HTR-8/SVneo (cell line): ENCODE results near the gene MAP2K7.
"Not testable (repeated sequence)": the region's sequence is repeated elsewhere in the genome, so short reads cannot be mapped to it uniquely, and the experiment has no call there.

Source experiments
- DNase-seq: peaks from one replicate; pipeline ENCODE4 v3.0.0; 2011; ENCODE audit warnings: low spot score, mixed read lengths; ENCODE audit not compliant: insufficient read length
- FAIRE-seq: peaks from 2 replicates; lab custom pipeline; 2011; peaks lifted over from hg19 to GRCh38; lab: Jason Lieb, UNC

The MAP2K7 gene

DNA sequence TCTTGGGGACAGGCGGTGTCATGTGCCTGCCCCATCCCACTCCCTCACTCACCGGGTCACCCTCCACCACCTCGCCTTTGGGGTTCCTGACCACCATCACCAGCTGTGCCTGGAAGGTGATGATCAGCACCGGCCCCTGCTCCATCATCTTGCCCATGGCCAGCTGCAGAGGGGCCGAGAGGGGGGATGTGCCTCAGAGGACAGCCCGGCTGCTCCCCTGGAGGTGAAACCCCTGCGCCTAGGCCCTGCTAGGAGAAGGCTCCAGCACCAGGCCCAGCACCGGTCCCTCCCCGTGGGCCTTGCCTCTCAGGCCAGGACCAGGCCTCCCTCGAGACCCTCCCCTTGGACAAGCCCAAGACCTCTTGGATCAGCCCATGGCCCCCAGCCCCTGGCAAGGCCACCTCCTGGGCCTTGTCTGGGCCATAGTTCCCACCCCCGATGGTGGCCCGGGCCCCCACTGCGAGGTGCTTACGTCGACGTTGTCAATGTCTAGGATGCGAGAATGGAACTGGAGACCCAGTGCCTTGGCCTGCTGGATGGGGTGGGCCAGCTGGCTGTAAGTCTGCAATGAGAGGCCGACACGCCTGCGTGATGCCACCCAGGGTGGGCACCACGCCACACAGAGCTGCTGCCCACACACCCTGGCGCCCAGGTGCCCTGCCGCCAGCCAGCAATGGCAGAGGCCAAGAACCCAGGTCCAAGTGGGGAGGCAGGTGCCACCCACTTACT, 24.1 kb downstream of the MAP2K7 start:
- FAIRE-seq (no peak), DNase-seq (no peak)

DNA sequence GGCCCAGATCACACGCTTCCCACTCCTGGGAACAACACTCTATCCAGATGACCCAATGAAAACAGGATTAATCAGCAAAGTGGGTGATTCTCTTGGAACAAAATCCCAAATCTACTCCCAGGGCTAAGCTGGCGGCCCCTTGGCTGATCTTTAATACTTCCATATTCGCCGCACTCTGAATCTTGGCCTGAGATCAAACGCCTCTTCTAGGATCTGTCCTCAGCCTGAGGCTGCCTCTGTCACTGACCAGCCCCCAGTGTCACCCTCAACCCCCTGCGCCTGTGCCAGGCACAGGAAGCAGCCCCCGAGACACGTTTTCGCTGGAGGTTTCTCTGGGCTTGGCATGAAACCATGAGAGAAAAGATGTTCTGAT, 24.6 kb downstream of the MAP2K7 start:
- FAIRE-seq (no peak), DNase-seq (no peak)

DNA sequence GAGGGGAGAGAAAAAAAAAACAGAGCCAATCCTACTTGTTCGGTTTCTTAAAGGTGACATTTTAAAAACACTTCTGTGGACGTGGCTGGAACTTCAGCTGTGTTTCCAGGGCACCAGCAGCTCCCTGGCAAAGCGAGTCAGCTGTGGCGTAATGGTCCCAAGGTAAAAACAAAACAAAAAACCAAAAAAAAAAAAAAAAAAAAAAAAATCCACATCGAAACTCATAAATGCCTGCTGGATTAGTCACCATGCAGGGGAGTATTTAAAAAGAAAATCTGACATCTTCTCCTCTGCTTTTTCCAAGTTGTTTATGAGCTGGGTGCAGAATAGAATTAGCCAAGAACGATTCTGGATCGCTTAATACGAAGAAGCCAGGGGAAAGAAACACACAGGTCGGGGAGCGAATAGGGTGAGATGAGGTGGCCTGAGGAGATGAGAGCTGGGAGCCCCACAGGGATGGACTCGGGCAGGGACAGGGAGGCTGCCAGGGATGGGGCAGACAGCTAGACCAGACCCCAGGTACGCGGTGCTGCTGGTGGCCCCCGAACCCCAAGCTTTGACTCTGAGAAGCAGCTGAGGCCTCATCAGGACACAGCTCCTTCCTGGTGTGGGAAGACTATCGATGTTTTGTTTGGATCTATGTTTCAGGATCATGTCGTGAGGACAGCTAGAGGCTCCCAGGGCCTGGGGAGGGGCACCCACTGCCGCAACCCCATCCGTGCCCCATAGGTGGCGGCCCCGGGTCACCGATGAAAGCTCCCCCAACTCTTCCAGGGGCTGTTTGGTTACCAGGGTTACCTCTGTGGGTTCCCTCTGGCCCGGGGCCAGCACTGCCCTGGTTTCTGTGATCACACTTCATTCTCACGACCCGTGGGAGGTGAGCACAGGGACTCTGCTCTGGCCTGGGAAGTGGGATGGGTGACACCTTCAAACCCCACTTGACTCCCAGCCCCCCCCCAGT, 25.3 kb downstream of the MAP2K7 start:
- DNase-seq (peak; percentile 71), FAIRE-seq (no peak)

DNA sequence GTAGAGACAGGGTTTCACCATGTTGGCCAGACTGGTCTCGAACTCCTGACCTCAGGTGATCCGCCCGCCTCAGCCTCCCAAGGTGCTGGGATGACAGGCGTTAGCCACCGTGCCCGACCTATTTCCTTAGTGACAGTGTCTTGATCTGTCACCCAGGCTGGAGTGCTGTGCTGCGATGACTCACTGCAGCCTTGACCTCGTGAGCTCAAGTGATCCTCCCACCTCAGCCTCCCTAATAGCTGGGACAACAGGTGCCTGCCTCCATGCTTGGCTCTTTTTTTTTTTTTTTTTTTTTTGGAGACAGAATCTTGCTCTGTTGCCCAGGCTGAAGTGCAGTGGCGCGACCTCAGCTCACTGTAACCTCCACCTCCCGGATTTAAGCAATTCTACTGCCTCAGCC, 26.4 kb downstream of the MAP2K7 start:
- not testable (repeated sequence) for FAIRE-seq

DNA sequence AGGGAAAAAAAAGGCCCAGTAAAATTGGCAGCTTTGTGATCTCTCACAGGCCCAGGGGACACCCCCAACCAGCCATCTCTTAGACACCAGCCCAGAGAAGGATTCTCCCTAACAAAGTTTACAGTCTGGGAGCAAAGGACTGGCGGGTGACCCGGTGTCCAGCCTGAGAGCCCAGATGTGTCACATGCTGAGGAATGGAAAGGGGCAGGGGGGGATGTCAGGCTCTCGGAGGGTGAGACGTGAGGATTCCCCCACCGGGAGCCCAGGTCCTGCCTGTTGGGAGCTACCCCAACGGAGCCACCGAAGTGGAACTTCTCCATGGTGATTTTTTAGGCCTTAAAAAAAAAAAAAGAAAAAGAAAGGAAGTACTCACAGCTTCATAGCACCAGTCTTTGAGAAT, 27.1 kb downstream of the MAP2K7 start:
- no peak for FAIRE-seq
- DNase-seq, result no peak

More for the DNA sequence above, 26.4 kb downstream of the MAP2K7 start:
- DNase-seq, result not testable (repeated sequence)

DNA sequence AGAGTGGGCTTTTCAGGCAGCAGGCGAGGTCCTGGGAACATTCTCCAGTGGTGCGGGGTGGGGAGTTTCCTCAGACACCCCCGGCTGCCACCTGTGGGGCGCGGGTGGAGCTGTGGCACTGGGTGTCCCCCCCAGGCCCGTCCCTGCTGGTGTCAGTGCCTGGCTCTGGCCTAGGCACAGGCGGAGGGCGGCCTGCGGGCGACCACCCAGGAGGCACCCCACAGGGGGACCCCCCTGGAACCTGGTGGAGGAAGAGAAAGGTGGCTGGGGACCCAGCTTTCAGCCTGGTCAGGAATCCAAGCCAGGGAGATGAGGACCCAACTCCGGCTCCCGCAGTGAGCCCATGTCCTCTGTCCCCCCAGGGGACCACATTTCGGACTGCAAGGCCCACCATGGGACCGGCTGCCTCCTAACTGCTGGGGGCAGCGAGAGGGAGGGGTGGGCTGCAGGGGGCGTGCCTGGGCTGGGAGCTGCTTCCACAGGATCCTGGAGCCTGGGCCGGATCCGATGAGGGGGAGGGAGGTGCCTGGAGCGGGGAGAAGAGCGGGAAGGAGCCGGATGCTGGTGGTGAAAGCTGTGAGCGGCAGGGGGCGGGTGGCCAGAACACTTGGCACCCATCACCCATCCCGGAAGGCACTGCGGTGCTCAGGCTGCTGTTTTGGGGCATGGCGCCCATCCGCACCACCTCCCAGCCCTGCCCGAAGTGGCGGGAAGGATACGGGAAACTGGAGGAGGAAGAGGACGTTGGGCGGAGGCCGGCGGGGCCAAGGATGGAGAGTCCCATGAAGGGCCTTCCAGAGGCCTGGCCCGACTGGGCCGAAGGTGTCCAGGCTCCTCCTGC, 27.8 kb downstream of the MAP2K7 start:
- FAIRE-seq, result no peak
- DNase-seq, result no peak

DNA sequence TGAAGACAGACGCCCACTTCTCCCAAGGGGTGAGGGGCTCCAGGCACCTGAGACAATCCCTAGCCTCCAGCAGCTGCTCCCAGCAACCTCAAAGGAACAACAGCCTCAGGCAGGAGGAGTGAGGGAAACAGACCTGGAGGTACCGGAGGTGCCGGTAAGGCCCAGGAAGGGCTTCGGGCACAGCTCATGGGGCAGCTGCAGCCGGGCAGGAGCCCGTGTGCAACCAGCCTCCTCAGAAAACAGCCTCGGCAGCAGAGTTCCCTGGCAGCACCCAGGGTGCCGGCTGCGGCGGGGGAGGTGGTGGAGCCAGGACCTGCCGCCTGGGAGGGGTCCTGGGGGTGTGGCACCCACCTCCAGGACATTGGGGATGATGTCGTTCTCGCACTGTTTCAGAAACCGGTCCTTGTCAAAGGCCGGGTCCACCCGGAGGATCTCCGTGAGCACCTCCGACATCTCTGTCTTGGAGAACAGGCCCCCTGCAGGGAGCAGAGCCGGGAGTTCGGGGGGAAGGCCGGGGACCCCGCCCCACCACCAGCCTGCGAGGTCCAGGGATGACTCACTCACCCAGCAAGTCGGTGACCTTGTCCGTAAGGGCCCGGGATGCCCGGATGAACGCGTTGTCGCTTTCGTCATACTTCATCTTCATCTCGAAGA, 28.7 kb downstream of the MAP2K7 start:
- no peak for DNase-seq
- FAIRE-seq, result no peak

DNA sequence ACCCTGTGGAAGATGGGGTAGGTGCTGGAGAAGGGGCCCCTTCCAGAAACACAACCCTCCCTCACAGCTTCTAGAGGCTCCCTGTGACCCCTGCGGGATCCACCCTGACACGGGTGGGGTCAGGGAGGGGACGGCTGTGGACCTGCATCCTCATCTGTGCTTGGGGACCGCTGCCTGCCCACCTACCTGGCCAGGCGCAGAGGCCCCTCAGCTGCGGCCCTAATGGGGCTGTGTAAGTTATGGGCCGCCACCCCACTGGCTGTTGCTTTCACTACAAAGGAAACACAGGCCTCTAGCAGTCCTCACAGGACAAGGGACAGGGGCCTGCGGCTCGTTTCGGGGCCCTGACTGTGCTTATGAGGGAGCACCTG, 29.2 kb downstream of the MAP2K7 start:
- DNase-seq, result no peak
- no peak for FAIRE-seq

DNA sequence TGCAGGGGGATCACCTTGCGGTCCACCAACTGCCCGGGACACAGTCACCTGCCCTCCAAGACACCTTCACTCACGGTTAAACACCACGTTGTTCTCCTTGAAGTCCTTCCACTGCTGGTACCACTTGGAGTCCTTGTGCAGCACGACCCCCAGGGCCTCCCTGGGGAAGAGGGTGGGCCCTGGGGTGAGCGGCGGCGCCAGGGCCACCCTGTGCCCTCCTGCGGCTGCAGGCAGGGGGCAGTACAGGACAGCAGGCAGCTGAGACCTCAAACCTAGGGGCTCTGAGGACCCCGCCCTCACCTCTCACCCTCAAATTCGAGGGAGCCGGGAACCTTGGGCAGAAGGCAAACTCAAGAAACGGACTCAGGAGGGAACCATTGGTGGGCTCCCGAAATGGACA, 29.7 kb downstream of the MAP2K7 start:
- DNase-seq, result no peak
- no peak for FAIRE-seq

DNA sequence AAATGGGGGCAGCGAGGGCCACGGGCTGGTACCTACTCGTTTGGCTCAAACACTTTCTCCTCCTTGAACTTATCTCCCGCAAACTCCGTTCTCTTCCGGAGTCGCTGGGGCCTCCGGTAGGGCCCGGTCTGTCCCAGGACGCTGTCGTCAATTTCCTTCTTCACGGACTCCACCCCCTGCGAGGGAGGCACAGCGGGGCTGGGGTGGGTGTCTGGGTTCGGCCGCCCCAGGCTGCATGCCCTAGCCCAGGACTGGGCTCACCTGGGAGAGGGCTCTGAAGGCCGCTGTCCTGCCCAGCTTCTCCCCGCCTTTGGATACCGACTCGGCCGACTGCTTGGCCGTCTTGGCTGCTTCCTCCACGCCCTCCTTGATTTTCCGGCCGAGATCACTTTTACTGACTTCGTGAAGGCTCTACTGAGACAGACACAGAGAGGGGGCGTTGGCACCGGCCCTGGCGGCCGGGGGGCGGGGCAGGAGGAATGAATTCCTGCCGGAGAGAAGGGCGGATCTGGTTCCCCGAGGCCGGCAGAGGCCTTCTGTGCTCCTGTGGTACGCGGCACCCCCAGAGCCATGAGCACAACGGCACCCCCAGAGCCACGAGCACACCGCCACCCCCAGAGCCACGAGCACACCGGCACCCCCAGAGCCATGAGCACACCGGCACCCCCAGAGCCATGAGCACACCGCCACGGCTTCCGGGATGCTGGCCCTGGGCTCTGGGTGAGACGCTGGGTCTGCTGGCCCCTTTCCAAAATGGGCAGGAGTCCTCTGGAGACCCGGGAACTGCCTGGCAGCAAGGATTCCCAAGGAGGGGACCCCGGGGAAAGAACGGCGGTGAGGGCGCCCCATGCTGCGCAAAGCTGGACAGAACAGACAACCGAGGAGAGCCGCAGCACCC, 30.4 kb downstream of the MAP2K7 start:
- FAIRE-seq, result no peak
- DNase-seq, result no peak

DNA sequence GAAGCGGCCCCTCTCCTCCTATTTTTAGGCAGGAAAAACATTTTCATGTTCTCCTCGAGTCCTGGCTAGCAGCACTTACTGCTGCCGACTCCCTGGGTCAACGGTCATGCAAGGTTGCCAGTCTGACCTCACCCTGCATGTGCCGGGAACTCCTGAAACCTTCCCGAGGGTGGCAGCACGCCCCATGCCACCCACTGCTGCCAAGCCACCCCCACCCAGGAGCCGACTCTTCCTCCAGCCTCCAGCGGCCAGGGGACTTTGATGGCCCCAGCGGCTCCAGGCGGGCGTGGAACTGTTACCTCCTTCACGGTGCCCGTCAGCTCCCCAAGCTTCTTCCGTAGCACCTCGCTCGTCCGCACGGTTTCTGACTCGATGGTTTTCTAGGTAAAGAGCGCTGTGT, 31.1 kb downstream of the MAP2K7 start:
- no peak for DNase-seq
- FAIRE-seq, result no peak

DNA sequence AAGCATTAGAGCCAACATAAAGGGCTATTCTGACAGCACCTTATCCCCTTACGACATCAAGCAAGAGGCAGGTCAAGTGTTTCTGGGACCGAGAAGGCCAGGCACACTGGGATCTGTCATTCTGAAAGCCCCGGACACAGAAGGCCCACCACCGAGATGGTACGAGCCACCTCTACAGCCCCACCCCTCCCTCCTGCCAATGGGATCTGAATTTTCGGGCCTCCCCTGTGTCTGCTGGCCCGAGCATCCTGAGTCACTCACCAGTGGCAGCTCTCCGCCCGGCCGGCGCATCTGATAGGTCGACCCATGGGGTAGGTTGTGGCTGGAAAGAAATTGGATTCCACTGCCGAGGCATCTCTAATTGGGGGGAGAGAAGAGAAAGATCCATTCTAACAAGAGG, 37.2 kb downstream of the MAP2K7 start:
- FAIRE-seq (no peak), DNase-seq (no peak)

DNA sequence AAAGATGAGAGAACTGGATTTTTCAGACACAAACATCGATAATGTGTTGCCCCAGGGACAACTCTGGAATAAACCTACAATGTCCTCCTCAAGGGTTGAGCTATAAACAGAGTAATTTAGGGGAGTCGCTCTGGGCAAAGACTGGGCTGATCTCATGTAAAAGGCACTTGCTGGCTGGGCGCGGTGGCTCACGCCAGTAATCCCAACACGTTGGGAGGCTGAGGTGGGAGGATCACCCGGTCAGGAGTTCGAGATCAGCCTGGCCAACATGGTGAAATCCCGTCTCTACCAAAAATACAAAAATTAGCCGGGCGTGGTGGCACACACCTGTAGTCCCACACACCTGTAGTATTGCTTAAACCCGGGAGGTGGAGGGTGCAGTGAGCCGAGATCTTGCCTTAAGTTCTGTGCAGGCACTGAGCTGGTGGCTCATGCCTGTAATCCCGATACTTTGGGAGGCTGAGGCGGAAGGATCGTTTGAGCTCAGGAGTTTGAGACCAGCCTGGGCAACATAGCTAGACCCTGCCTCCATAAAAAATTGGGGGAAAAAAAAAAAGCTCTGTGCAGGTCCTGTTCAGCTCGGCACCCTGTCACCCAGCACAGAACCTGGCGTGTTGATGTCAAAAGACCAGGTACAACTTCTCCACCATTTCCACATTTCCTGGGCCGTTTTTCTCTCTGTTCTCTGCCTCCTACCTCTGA, 38.4 kb downstream of the MAP2K7 start:
- DNase-seq (no peak), FAIRE-seq (no peak)

DNA sequence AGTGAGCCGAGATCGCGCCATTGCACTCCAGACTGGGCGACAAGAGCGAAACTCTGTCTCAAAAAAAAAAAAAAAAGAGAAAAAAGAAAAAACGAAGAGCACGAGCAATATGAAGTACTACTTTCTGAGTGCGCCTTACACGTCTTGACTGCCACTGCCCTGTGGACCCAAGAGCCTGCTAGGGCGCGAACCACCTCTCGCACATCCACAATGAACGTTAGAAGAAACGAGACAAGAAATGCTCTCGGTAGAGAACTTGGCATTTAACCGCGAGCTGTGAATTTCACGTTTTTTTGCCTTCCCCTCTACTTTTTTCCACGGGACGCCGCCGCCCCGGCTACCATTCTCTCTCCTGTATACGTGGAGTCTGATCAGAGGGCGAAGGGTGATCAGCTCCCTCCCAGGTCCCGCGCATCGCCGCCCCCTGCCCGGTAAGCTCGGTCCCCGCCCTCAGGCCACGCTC, 39.3 kb downstream of the MAP2K7 start:
- FAIRE-seq (no peak), DNase-seq (no peak)

DNA sequence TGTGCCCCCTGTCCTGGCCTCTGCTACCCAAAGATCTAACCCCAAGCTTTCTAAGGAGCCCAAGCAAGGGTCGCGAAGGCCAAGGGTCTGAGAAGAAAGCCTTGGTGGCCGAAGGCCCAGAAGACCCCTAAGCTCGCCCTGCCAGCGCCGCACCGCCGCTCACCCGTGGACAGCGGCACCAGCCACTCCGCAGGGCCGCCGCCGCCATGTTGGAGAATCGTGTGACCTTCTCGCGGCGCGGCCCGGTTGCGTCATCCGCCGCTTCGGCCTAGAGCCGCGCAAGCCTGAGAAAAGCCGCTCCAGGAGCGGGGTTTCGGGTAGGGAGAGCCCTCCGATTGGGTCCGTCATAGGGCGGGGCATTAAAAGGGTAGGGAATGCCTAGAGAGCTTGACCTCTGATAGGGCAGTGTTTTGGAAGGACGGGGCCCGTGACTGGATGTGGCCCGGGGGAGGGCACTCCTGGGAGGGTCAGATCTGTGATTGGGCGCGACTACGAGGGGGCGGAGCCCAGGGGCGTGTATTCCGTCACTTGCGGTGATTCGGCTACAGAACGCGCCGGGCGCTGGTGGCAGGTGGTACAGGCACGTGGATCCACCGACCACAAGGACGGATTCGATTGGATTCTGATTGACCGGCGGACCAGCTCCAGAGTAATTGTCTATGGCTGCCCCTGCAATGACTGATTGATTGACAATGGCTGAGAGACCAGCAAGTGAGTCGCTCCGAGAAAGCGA, 39.9 kb downstream of the MAP2K7 start, which contains the start of gene TIMM44:
Gene TIMM44 (minus strand): TSS at position 223 of the 733 bp plus-strand sequence. CDS start 15 bp downstream, at position 208.
- FAIRE-seq (peak; percentile 99), DNase-seq (peak; percentile 99)

DNA sequence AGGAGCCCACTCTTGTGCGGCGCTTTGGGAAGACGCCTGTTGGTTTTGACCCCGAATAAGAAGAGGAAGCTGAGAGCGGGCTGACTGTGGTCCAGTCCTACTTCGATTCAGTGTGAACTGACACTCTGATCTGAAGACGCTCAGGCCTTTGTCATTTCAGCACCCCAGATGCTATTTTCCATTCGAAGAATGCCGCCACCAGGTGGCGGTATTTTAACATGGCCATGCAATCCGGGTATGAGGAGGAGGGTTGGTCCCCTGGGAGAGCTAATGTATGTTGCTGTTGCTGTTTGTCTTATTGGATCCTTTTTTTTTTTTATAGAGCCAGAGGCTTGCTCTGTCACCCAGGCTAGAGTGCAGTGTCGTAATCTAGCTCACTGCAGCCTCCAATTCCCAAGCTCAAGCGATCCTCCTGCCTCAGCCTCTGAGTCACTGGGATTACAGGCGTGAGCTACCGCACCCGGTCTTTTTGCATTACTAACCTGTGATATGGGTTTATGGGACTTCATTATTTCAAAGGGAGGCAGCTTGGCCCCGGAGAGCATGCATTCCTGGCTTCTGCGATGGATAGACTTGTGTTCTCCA, 40.6 kb downstream of the MAP2K7 start:
- DNase-seq, result peak; percentile 93

DNA sequence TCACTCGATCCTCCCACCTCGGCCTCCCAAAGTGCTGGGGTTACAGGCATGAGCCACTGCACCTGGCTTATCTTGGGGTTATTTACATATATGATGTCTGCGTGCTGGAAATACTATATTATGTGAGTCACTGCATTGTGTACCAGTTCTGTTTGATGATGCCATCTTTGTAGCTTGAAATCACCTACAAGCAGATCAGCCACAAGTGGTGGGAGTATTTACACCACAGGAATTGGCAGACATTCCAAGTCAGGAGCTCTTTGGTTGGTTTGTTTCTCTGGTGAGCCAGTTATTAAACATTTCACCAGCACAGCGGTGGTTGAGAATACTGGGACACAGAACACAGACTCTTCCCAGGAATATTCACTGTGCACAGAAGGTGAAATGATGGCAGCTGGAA, 44.3 kb downstream of the MAP2K7 start:
- no peak for FAIRE-seq
- no peak for DNase-seq

More for the DNA sequence above, 40.6 kb downstream of the MAP2K7 start:
- peak; percentile 82 for FAIRE-seq
